H9 (cell line): ENCODE data around the gene PERM1. TPM values are rescaled to one million over a fixed set of nuclear protein-coding genes. Genes with fewer than 3 reads are reported as not detected.

Source experiments
- DNase-seq: peaks from one replicate; pipeline ENCODE4 v3.0.0-alpha.2; 2017
- H2AFZ ChIP-seq: one replicate; pipeline ENCODE4 v1.6.1; 2013; ENCODE audit warnings: mild to moderate bottlenecking, low read length, control low read depth, moderate library complexity
- H2AK5ac ChIP-seq: 2 replicates; pipeline ENCODE4 v1.6.1; 2013; ENCODE audit warnings: low read length, control low read depth, mixed read lengths; ENCODE audit not compliant: insufficient read length
- H2BK120ac ChIP-seq: one replicate; pipeline ENCODE4 v1.6.1; 2013; ENCODE audit warnings: low read depth, mild to moderate bottlenecking, low read length, control low read depth, inconsistent platforms; ENCODE audit not compliant: poor library complexity, severe bottlenecking
- H2BK12ac ChIP-seq: 2 replicates; pipeline ENCODE4 v1.6.1; 2013; ENCODE audit warnings: low read length, control low read depth, mixed read lengths, low read depth; ENCODE audit not compliant: insufficient read length
- H2BK15ac ChIP-seq: 2 replicates; pipeline ENCODE4 v1.6.1; 2013; ENCODE audit warnings: low read depth, low read length, control low read depth
- H2BK20ac ChIP-seq: one replicate; pipeline ENCODE4 v1.6.1; 2013; ENCODE audit warnings: low read depth, mild to moderate bottlenecking, low read length, control low read depth, inconsistent platforms; ENCODE audit not compliant: poor library complexity, severe bottlenecking
- H2BK5ac ChIP-seq: 2 replicates; pipeline ENCODE4 v1.6.1; 2013; ENCODE audit warnings: low read length, control low read depth, mixed read lengths; ENCODE audit not compliant: insufficient read length
- H3K14ac ChIP-seq: 2 replicates; pipeline ENCODE4 v1.6.1; 2013; ENCODE audit warnings: low read length, control low read depth; ENCODE audit not compliant: insufficient read depth
- H3K18ac ChIP-seq: 2 replicates; pipeline ENCODE4 v1.6.1; 2013; ENCODE audit warnings: low read depth, mild to moderate bottlenecking, mixed read lengths, low read length, control low read depth; ENCODE audit not compliant: insufficient read length
- H3K23ac ChIP-seq: 2 replicates; pipeline ENCODE4 v1.6.1; 2013; ENCODE audit warnings: low read length, control low read depth, mixed read lengths, low read depth; ENCODE audit not compliant: insufficient read length
- H3K23me2 ChIP-seq: 2 replicates; pipeline ENCODE4 v1.6.1; 2013; ENCODE audit warnings: low read depth, mild to moderate bottlenecking, mixed read lengths, low read length, control low read depth; ENCODE audit not compliant: insufficient read length, poor library complexity, severe bottlenecking
- H3K27ac ChIP-seq: 2 replicates; pipeline ENCODE4 v1.5.1; 2013; ENCODE audit warnings: low read length, control low read depth, mixed read lengths, low read depth; ENCODE audit not compliant: insufficient read length
- H3K27me3 ChIP-seq: 2 replicates; pipeline ENCODE4 v1.6.1; 2013; ENCODE audit warnings: low read length, control low read depth, inconsistent platforms; ENCODE audit not compliant: insufficient read depth
- H3K4ac ChIP-seq: 2 replicates; pipeline ENCODE4 v1.6.1; 2013; ENCODE audit warnings: low read depth, mild to moderate bottlenecking, control low read depth, inconsistent platforms, low read length, moderate library complexity
- H3K4me1 ChIP-seq: 2 replicates; pipeline ENCODE4 v1.6.1; 2013; ENCODE audit warnings: low read length, control low read depth, inconsistent platforms; ENCODE audit not compliant: insufficient read depth
- H3K4me2 ChIP-seq: 2 replicates; pipeline ENCODE4 v1.6.1; 2013; ENCODE audit warnings: low read length, control low read depth, mixed read lengths; ENCODE audit not compliant: insufficient read length, insufficient read depth
- H3K56ac ChIP-seq: 2 replicates; pipeline ENCODE4 v1.6.1; 2013; ENCODE audit warnings: low read depth, mild to moderate bottlenecking, mixed read lengths, low read length, control low read depth; ENCODE audit not compliant: insufficient read length
- H3K79me1 ChIP-seq: 2 replicates; pipeline ENCODE4 v1.6.1; 2013; ENCODE audit warnings: low read depth, mild to moderate bottlenecking, moderate library complexity, low read length, control low read depth, inconsistent platforms; ENCODE audit not compliant: insufficient read depth, poor library complexity, severe bottlenecking
- H3K79me2 ChIP-seq: 2 replicates; pipeline ENCODE4 v1.6.1; 2013; ENCODE audit warnings: low read length, control low read depth, inconsistent platforms; ENCODE audit not compliant: insufficient read depth
- H3K9ac ChIP-seq: 2 replicates; pipeline ENCODE4 v1.6.1; 2013; ENCODE audit warnings: low read length, control low read depth, mixed read lengths; ENCODE audit not compliant: insufficient read length; ENCODE audit errors: extremely low read depth
- H3K9me3 ChIP-seq: one replicate; pipeline ENCODE4 v1.6.1; 2013; ENCODE audit warnings: low read depth, low read length, inconsistent platforms; ENCODE audit not compliant: control insufficient read depth
- H3T11ph ChIP-seq: one replicate; pipeline ENCODE4 v1.6.1; 2013; ENCODE audit warnings: mild to moderate bottlenecking, low read length, control low read depth, inconsistent platforms
- H4K20me1 ChIP-seq: one replicate; pipeline ENCODE4 v1.6.1; 2013; ENCODE audit not compliant: control insufficient read depth, insufficient read length, insufficient read depth
- H4K5ac ChIP-seq: 2 replicates; pipeline ENCODE4 v1.6.1; 2013; ENCODE audit warnings: low read depth, mild to moderate bottlenecking, mixed read lengths, low read length, control low read depth; ENCODE audit not compliant: insufficient read length
- H4K8ac ChIP-seq: replicated peaks from 2 replicates; pipeline ENCODE4 v1.6.1; 2013; ENCODE audit warnings: low read length, control low read depth, mixed read lengths, low read depth; ENCODE audit not compliant: insufficient read length
- H4K91ac ChIP-seq: 2 replicates; pipeline ENCODE4 v1.6.1; 2013; ENCODE audit warnings: low read depth, mild to moderate bottlenecking, moderate library complexity, mixed read lengths, low read length, control low read depth; ENCODE audit not compliant: insufficient read length
- H3K27ac Mint-ChIP-seq, 3 experiments: 2 replicates in 2 of 3; 3 replicates in 1 of 3; pipeline ENCODE4 v1.8.0; 2020 to 2021; ENCODE audit warnings: mixed read lengths in 3 of 3, mild to moderate bottlenecking in 1 of 3, moderate library complexity in 1 of 3
- H3K27me3 Mint-ChIP-seq: 2 replicates; pipeline ENCODE4 v1.8.0; 2021; ENCODE audit warnings: low read depth, mild to moderate bottlenecking, moderate library complexity, mixed read lengths
- H3K36me3 Mint-ChIP-seq, 3 experiments: 2 replicates in 2 of 3; 3 replicates in 1 of 3; pipeline ENCODE4 v1.8.0; 2020 to 2021; ENCODE audit warnings: low read depth in 3 of 3, mixed read lengths in 3 of 3; ENCODE audit not compliant: insufficient read depth in 1 of 3
- H3K4me1 Mint-ChIP-seq, 2 experiments: 2 replicates each; pipeline ENCODE4 v1.8.0; 2020; ENCODE audit warnings: mixed read lengths in 2 of 2
- H3K4me3 Mint-ChIP-seq, 2 experiments: 2 replicates in 1 of 2; 3 replicates in 1 of 2; pipeline ENCODE4 v1.8.0; 2020 to 2021; ENCODE audit warnings: mild to moderate bottlenecking in 2 of 2, mixed read lengths in 2 of 2, moderate library complexity in 1 of 2
- H3K9me3 Mint-ChIP-seq, 2 experiments: 2 replicates in 1 of 2; 3 replicates in 1 of 2; pipeline ENCODE4 v1.8.0; 2020; ENCODE audit warnings: mild to moderate bottlenecking in 2 of 2, mixed read lengths in 2 of 2, moderate library complexity in 1 of 2
- CTCF ChIP-seq: fragments of 200-600 bp; sonication (generic); conservative IDR thresholded peaks from 3 replicates; pipeline ENCODE4 v1.8.0; 2021; ENCODE audit warnings: antibody characterized with exemption, mild to moderate bottlenecking
- WGBS: extraction: QIAGEN DNeasy Blood & Tissue Kit; methylation state at CpG from one replicate; pipeline ENCODE4 v1.1.7; 2013; ENCODE audit warnings: missing lambda C conversion rate, low lambda C conversion rate, mixed read lengths; ENCODE audit not compliant: insufficient read length; ENCODE audit errors: extremely low coverage; 5-methylcytosine and 5-hydroxymethylcytosine counted together
- total RNA-seq: library from RNA; stranded (reverse); gene quantifications from 2 replicates; pipeline ENCODE4 v1.2.1, GENCODE V29; 2021

Gene PERM1
- total RNA-seq, 1 experiment from 2014 or later = not detected

DNA sequence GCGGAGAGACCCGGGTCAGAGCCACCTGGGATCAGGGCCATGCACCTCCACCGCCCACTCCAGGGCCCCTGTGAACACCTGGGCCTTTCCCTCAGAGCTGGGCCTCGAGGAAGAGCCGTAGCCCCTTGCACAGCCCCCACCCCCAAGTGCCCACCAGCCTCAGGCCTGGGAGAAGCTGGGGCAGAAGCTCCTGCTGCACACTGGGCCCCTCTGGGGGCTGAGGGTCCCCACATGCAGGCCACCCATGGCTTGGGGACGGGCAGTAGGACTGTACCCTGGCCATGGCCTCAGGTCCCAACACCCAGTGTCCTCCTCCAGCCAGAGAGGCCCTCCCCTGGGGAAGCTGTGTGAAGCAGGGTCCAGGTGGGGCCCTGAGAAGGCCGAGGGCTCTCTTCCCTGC, 29.3 kb downstream of the PERM1 start:
- H4K5ac ChIP-seq = no peak overlapping the region
- no peaks in the 10 kb centered on the region for H3K4me1 ChIP-seq
- no peak overlapping the region for H3K23ac ChIP-seq
- no peak overlapping the region for H4K8ac ChIP-seq
- Mint-ChIP-seq H3K4me1 (peaks cover 3 to 7% of the 10 kb centered on the region in 2 experiments), H3K27ac (no peak overlapping the region), H3K4me3 (no peak overlapping the region), H3K9me3 (no peaks in the 10 kb centered on the region; a peak in 2 of 5 replicates), H3K36me3 (peaks cover 36 to 86% (median 80%) of the 10 kb centered on the region in 3 experiments; a peak in 6 of 7 replicates), H3K27me3 (no peaks in the 10 kb centered on the region)
- H3K23me2 ChIP-seq = no peaks in the 10 kb centered on the region
- no peak overlapping the region for H3K9ac ChIP-seq
- DNase-seq = no peak
- no peaks in the 10 kb centered on the region for H3K79me1 ChIP-seq
- no peak overlapping the region for H3K14ac ChIP-seq
- H3K27ac ChIP-seq = no peak overlapping the region
- no peaks in the 10 kb centered on the region for H3K9me3 ChIP-seq
- no peaks in the 10 kb centered on the region for H3K79me2 ChIP-seq
- H3T11ph ChIP-seq = no peak overlapping the region
- H3K27me3 ChIP-seq = no peaks in the 10 kb centered on the region
- H2BK5ac ChIP-seq = no peak overlapping the region
- no peak overlapping the region for H3K18ac ChIP-seq
- H2AFZ ChIP-seq = no peak overlapping the region
- no peak overlapping the region for H3K4ac ChIP-seq
- H3K4me2 ChIP-seq = no peak overlapping the region
- no peaks in the 10 kb centered on the region for H4K20me1 ChIP-seq
- H2BK15ac ChIP-seq = no peak overlapping the region
- H4K91ac ChIP-seq = no peak overlapping the region
- no CpG with 5 or more reads among the region's 7 CpGs for WGBS
- no peak for TF ChIP-seq CTCF
- H3K56ac ChIP-seq = no peak overlapping the region
- no peak overlapping the region for H2BK20ac ChIP-seq
- H2AK5ac ChIP-seq = no peak overlapping the region
- no peak overlapping the region for H2BK12ac ChIP-seq
- H2BK120ac ChIP-seq = no peak overlapping the region
